ENCODE results near the gene CTSK.

GRCh38 chr1:150751443-150751842, 56.6 kb downstream of the CTSK start:
- no peak for TF ChIP-seq CTCF (conservative IDR thresholded peaks at IDR 0.05; ENCODE audit: low read depth, low read length)
- TF ChIP-seq EZH2 (IDR thresholded peaks at IDR 0.05; ENCODE audit: low read length, unreplicated experiment) = no peak
